ENCODE data around the gene EML4.
A peak's percentile ranks its signal among the peaks of the same experiment; 100 is the strongest.

Gene EML4

GRCh38 chr2:42224422-42225067 is 55.4 kb downstream of the EML4 start:
- peak overlapping the region; percentile 83 for H3K27ac ChIP-seq
- H3K36me3 ChIP-seq (ENCODE audit: insufficient read depth, low read length) = no peaks in the 10 kb centered on the region
- TF ChIP-seq POLR2AphosphoS5 (IDR thresholded peaks at IDR 0.05; ENCODE audit: borderline replicate concordance, low read depth, low read length) (no peak), FOXP2 (optimal IDR thresholded peaks at IDR 0.05; ENCODE audit: control extremely low read depth, extremely low read length, insufficient read depth) (no peak), EZH2 (IDR thresholded peaks at IDR 0.05) (no peak)
- no peak overlapping the region for H3K9ac ChIP-seq (ENCODE audit: insufficient read length)
- no peaks in the 10 kb centered on the region for H3K9me3 ChIP-seq (ENCODE audit: low read depth, low read length)
- DNase-seq (ENCODE audit: low read depth, low spot score) = no peak
- H3K4me3 ChIP-seq = peak overlapping the region; percentile 25

- TF ChIP-seq FOXP2 (optimal IDR thresholded peaks at IDR 0.05; ENCODE audit: control extremely low read depth, extremely low read length, insufficient read depth) = no peak
- no peak for TF ChIP-seq EZH2 (IDR thresholded peaks at IDR 0.05)
- no peak for TF ChIP-seq POLR2AphosphoS5 (IDR thresholded peaks at IDR 0.05; ENCODE audit: borderline replicate concordance, low read depth, low read length)
- no peak for DNase-seq (ENCODE audit: low read depth, low spot score)
- H3K9ac ChIP-seq (ENCODE audit: insufficient read length) = no peak overlapping the region
- H3K9me3 ChIP-seq (ENCODE audit: low read depth, low read length) = no peaks in the 10 kb centered on the region
- no peak overlapping the region for H3K27ac ChIP-seq
- H3K36me3 ChIP-seq (ENCODE audit: insufficient read depth, low read length) = no peaks in the 10 kb centered on the region
- no peak overlapping the region for H3K4me3 ChIP-seq
Observed at GRCh38 chr2:42225573-42225972, 56.4 kb downstream of the EML4 start.

GRCh38 chr2:42227491-42227890 is 58.3 kb downstream of the EML4 start:
- DNase-seq (ENCODE audit: low read depth, low spot score) = no peak
- TF ChIP-seq EZH2 (IDR thresholded peaks at IDR 0.05) (no peak), POLR2AphosphoS5 (IDR thresholded peaks at IDR 0.05; ENCODE audit: borderline replicate concordance, low read depth, low read length) (no peak), FOXP2 (optimal IDR thresholded peaks at IDR 0.05; ENCODE audit: control extremely low read depth, extremely low read length, insufficient read depth) (no peak)
- H3K27ac ChIP-seq = no peak overlapping the region
- no peaks in the 10 kb centered on the region for H3K36me3 ChIP-seq (ENCODE audit: insufficient read depth, low read length)
- H3K9me3 ChIP-seq (ENCODE audit: low read depth, low read length) = no peaks in the 10 kb centered on the region
- H3K9ac ChIP-seq (ENCODE audit: insufficient read length) = no peak overlapping the region
- no peak overlapping the region for H3K4me3 ChIP-seq

- no peak for TF ChIP-seq EZH2 (IDR thresholded peaks at IDR 0.05)
- TF ChIP-seq FOXP2 (optimal IDR thresholded peaks at IDR 0.05; ENCODE audit: control extremely low read depth, extremely low read length, insufficient read depth) = no peak
- no peak for TF ChIP-seq POLR2AphosphoS5 (IDR thresholded peaks at IDR 0.05; ENCODE audit: borderline replicate concordance, low read depth, low read length)
- Histone ChIP-seq H3K9ac (ENCODE audit: insufficient read length) (no peak overlapping the region), H3K36me3 (ENCODE audit: insufficient read depth, low read length) (no peaks in the 10 kb centered on the region), H3K4me3 (no peak overlapping the region), H3K27ac (no peak overlapping the region), H3K9me3 (ENCODE audit: low read depth, low read length) (no peaks in the 10 kb centered on the region)
- no peak for DNase-seq (ENCODE audit: low read depth, low spot score)
Observed at GRCh38 chr2:42228101-42228500, 58.9 kb downstream of the EML4 start.

GRCh38 chr2:42229949-42230348 is 60.8 kb downstream of the EML4 start:
- Histone ChIP-seq H3K9ac (ENCODE audit: insufficient read length) (no peak overlapping the region), H3K27ac (no peak overlapping the region), H3K36me3 (ENCODE audit: insufficient read depth, low read length) (no peaks in the 10 kb centered on the region), H3K9me3 (ENCODE audit: low read depth, low read length) (no peaks in the 10 kb centered on the region), H3K4me3 (no peak overlapping the region)
- no peak for TF ChIP-seq POLR2AphosphoS5 (IDR thresholded peaks at IDR 0.05; ENCODE audit: borderline replicate concordance, low read depth, low read length)
- no peak for DNase-seq (ENCODE audit: low read depth, low spot score)

- no peak for DNase-seq (ENCODE audit: low read depth, low spot score)
- TF ChIP-seq FOXP2 (optimal IDR thresholded peaks at IDR 0.05; ENCODE audit: control extremely low read depth, extremely low read length, insufficient read depth) (no peak), EZH2 (IDR thresholded peaks at IDR 0.05) (no peak), POLR2AphosphoS5 (IDR thresholded peaks at IDR 0.05; ENCODE audit: borderline replicate concordance, low read depth, low read length) (no peak)
- no peak overlapping the region for H3K27ac ChIP-seq
- H3K4me3 ChIP-seq = no peak overlapping the region
- no peaks in the 10 kb centered on the region for H3K36me3 ChIP-seq (ENCODE audit: insufficient read depth, low read length)
- no peaks in the 10 kb centered on the region for H3K9me3 ChIP-seq (ENCODE audit: low read depth, low read length)
- H3K9ac ChIP-seq (ENCODE audit: insufficient read length) = no peak overlapping the region
Observed at GRCh38 chr2:42230891-42231290, 61.7 kb downstream of the EML4 start.

- Histone ChIP-seq H3K36me3 (ENCODE audit: insufficient read depth, low read length) (no peaks in the 10 kb centered on the region), H3K27ac (no peak overlapping the region), H3K9ac (ENCODE audit: insufficient read length) (no peak overlapping the region), H3K9me3 (ENCODE audit: low read depth, low read length) (no peaks in the 10 kb centered on the region), H3K4me3 (no peak overlapping the region)
- no peak for DNase-seq (ENCODE audit: low read depth, low spot score)
- no peak for TF ChIP-seq FOXP2 (optimal IDR thresholded peaks at IDR 0.05; ENCODE audit: control extremely low read depth, extremely low read length, insufficient read depth)
- no peak for TF ChIP-seq POLR2AphosphoS5 (IDR thresholded peaks at IDR 0.05; ENCODE audit: borderline replicate concordance, low read depth, low read length)
- TF ChIP-seq EZH2 (IDR thresholded peaks at IDR 0.05) = no peak
Observed at GRCh38 chr2:42232024-42232423, 62.9 kb downstream of the EML4 start.

DNA sequence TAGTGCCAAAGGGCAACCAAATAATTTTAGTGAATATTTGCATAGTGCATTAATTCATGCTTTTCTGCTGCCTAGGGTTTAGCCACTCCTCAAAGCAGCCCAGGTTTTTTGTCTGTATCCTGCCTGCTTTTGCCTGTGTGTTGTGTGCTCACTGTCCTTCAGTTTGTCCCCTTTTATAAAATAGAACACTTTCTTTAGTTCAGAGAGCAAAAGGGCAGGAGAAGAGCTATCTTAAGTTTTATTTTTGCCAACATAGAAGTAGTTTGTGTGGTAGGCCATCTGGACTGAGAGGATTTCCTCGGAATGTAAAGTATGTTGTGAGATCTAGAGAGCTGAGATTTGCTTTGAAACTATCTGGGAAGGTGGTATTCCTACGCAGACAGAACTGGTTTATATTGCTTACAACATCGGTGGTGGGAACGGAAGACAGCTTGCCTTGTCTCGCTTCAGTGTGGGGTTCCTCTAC is 64.9 kb downstream of the EML4 start:
- no peak for DNase-seq (ENCODE audit: low read depth, low spot score)
- H3K9ac ChIP-seq (ENCODE audit: insufficient read length) = peak overlapping the region; percentile 24
- TF ChIP-seq EZH2 (IDR thresholded peaks at IDR 0.05) = no peak
- no peak for TF ChIP-seq FOXP2 (optimal IDR thresholded peaks at IDR 0.05; ENCODE audit: control extremely low read depth, extremely low read length, insufficient read depth)
- no peak for TF ChIP-seq POLR2AphosphoS5 (IDR thresholded peaks at IDR 0.05; ENCODE audit: borderline replicate concordance, low read depth, low read length)

DNA sequence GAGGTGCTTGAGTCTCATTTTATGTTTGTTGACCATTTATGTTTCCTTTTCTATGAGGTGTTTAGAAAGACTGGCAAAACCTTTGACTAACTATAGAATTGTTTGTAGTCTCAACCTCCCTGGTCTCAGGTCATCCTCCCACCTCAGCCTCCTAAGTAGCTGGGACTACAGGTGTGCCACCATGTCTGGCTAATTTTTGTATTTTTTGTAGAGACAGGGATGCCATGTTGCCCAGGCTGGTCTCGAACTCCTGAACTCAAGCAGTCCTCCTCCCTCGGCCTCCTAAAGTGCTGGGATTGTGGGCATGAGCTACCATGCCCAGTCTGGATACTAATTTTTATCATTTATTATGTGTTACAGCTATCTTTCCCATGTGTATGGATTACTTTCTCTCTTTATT is 67.8 kb downstream of the EML4 start:
- Histone ChIP-seq H3K9me3 (ENCODE audit: low read depth, low read length) (no peaks in the 10 kb centered on the region), H3K36me3 (ENCODE audit: insufficient read depth, low read length) (no peaks in the 10 kb centered on the region), H3K4me3 (no peak overlapping the region), H3K27ac (no peak overlapping the region), H3K9ac (ENCODE audit: insufficient read length) (no peak overlapping the region)
- TF ChIP-seq POLR2AphosphoS5 (IDR thresholded peaks at IDR 0.05; ENCODE audit: borderline replicate concordance, low read depth, low read length) = no peak
- no peak for TF ChIP-seq EZH2 (IDR thresholded peaks at IDR 0.05)
- TF ChIP-seq FOXP2 (optimal IDR thresholded peaks at IDR 0.05; ENCODE audit: control extremely low read depth, extremely low read length, insufficient read depth) = no peak
- DNase-seq (ENCODE audit: low read depth, low spot score) = no peak

More for the DNA sequence above, 64.9 kb downstream of the EML4 start:
- Histone ChIP-seq H3K36me3 (ENCODE audit: insufficient read depth, low read length) (no peaks in the 10 kb centered on the region), H3K9me3 (ENCODE audit: low read depth, low read length) (no peaks in the 10 kb centered on the region), H3K27ac (peak overlapping the region; percentile 29; the same call in 1 of the 2 replicates), H3K4me3 (no peak overlapping the region)

Measured in SK-N-MC (cell line).